Measurements from ENCODE around the gene RHEBL1. TPM values are rescaled to one million over a fixed set of nuclear protein-coding genes. Genes with fewer than 3 reads are reported as not detected.

The RHEBL1 gene
- total and polyA plus RNA-seq, 2 of the 4 experiments (the other 2 are of a cell fraction), result 0.62 to 0.72 TPM

- POLR2A ChIA-PET (ENCODE audit: unreplicated experiment), result interaction anchor here (1.0 kb wide), 1 partner anchor 66 kb away, joined by 3 read pairs; the partner anchor contains the start of gene TUBA1B
- no peaks in the 10 kb centered on the region for H3K27me3 ChIP-seq (ENCODE audit: control insufficient read depth, insufficient read depth, low read length)
- no peak overlapping the region for H3K4me3 ChIP-seq (ENCODE audit: insufficient read depth, low read depth, low read length)
- BruUV-seq (replicated peaks), result no TSS peak
- H3K9me3 ChIP-seq (ENCODE audit: control insufficient read depth, insufficient read depth, low read length), result no peaks in the 10 kb centered on the region
- no peak overlapping the region for H2BK120ac ChIP-seq (ENCODE audit: low read depth, low read length)
- H2AFZ ChIP-seq (replicated peaks; ENCODE audit: low read length, poor library complexity), result no peak overlapping the region
- no peaks in the 10 kb centered on the region for H4K20me1 ChIP-seq (ENCODE audit: insufficient read depth, low read length)
- in situ Hi-C loops (cut with MboI; ENCODE audit: low sequenced_read_pairs) (loop anchor here (5.0 kb wide), 1 partner anchor 173 kb away; no protein-coding TSS in a partner anchor), intact Hi-C loops (cut with micrococcal nuclease) (loop anchor here (1.0 to 2.0 kb wide), 3 partner anchors 24 to 171 kb away; no protein-coding TSS in a partner anchor), dilution Hi-C loops (cut with HindIII; ENCODE audit: low sequenced_read_pairs, unreplicated experiment) (no loop called here)
- H2BK15ac ChIP-seq (ENCODE audit: low read depth, low read length), result no peak overlapping the region
- no peaks in the 10 kb centered on the region; the same call in 1 of the 2 replicates for H3K4me1 ChIP-seq (ENCODE audit: control insufficient read depth, insufficient read depth, low read length)
- H2AK9ac ChIP-seq (replicated peaks; ENCODE audit: low read depth, low read length, poor library complexity), result no peak overlapping the region
- H3K36me3 ChIP-seq (ENCODE audit: control insufficient read depth, insufficient read depth, low read length), result no peaks in the 10 kb centered on the region
- no peak overlapping the region for H3K9ac ChIP-seq (ENCODE audit: low read depth, low read length)
- no peak overlapping the region for H3K18ac ChIP-seq (ENCODE audit: low read depth, low read length)
- H3K79me1 ChIP-seq (ENCODE audit: low read depth in 1 of 2, low read length in 2 of 2), result peaks cover 9 to 16% of the 10 kb centered on the region in 2 experiments; a peak in 3 of 4 replicates
- H3K9me1 ChIP-seq (ENCODE audit: insufficient read depth, low read length), result no peaks in the 10 kb centered on the region
- ATAC-seq (ENCODE audit: low read depth) (no peak), DNase-seq (no peak)
- TF ChIP-seq RFX5 (IDR thresholded peaks at IDR 0.05; ENCODE audit: low read depth, low read length) (no peak), RCOR1 (IDR thresholded peaks at IDR 0.05; ENCODE audit: insufficient replicate concordance, low read length) (no peak), NFE2L2 (IDR thresholded peaks at IDR 0.05; ENCODE audit: low read depth, low read length) (no peak), USF2 (IDR thresholded peaks at IDR 0.05; ENCODE audit: low read depth, low read length) (no peak), BHLHE40 (IDR thresholded peaks at IDR 0.05; ENCODE audit: low read depth, low read length) (no peak), ELK1 (IDR thresholded peaks at IDR 0.05; ENCODE audit: borderline replicate concordance, low read depth, low read length) (no peak), MAFK (IDR thresholded peaks at IDR 0.05; ENCODE audit: low read depth, low read length) (no peak), RAD21 (IDR thresholded peaks at IDR 0.05; ENCODE audit: low read length) (no peak), MAZ (IDR thresholded peaks at IDR 0.05; ENCODE audit: borderline replicate concordance, low read depth, low read length) (no peak), CEBPB (IDR thresholded peaks at IDR 0.05; ENCODE audit: low read depth, low read length) (no peak), SMC3 (IDR thresholded peaks at IDR 0.05; ENCODE audit: low read depth, low read length) (no peak)
- no peak overlapping the region for H3K23ac ChIP-seq (ENCODE audit: low read depth, low read length)
- H4K8ac ChIP-seq (ENCODE audit: low read depth in 2 of 2, low read length in 2 of 2), result no peak overlapping the region
- no peak overlapping the region for H3K27ac ChIP-seq (ENCODE audit: insufficient read depth, low read length)
- H3K4me2 ChIP-seq (ENCODE audit: low read depth, low read length), result no peak overlapping the region
- CTCF ChIA-PET, result interaction anchor here (0.7 to 2.4 kb wide), 7 partner anchors 15 to 69 kb away, joined by 3 to 9 read pairs (median 4); partner anchors contain the start of gene LMBR1L
- H2BK20ac ChIP-seq (ENCODE audit: low read depth, low read length), result no peak overlapping the region
- no peak overlapping the region for H2AK5ac ChIP-seq (ENCODE audit: low read depth, low read length)
- no peak overlapping the region for H2BK5ac ChIP-seq (ENCODE audit: low read depth, low read length, poor library complexity, severe bottlenecking)
- H4K91ac ChIP-seq (ENCODE audit: insufficient read depth, low read depth, low read length), result no peak overlapping the region
- no peak overlapping the region for H3K4ac ChIP-seq (ENCODE audit: low read depth, low read length)
- no CpG with 5 or more reads among the region's 5 CpGs for WGBS, 2 experiments (ENCODE audit: extremely low coverage in 2 of 2, insufficient read length in 1 of 2)
- H4K5ac ChIP-seq (ENCODE audit: low read depth, low read length), result no peak overlapping the region
- H3K56ac ChIP-seq (ENCODE audit: extremely low read depth, insufficient read depth, low read length), result no peak overlapping the region
- H3K14ac ChIP-seq (replicated peaks; ENCODE audit: low read depth, low read length), result no peak overlapping the region
Measured at GRCh38 chr12:49064767-49065152, 5.0 kb downstream of the RHEBL1 start.

All from IMR-90 (cell line).